HG03520 (cell line): ENCODE measurements around the gene LYPD8.

Experiments used
- ATAC-seq: cut with Tn5 transposase; IDR thresholded peaks from one replicate; pipeline ENCODE4 v1.9.1; 2021; ENCODE audit warnings: mild to moderate bottlenecking, moderate library complexity; ENCODE audit not compliant: unreplicated experiment

Gene LYPD8

DNA sequence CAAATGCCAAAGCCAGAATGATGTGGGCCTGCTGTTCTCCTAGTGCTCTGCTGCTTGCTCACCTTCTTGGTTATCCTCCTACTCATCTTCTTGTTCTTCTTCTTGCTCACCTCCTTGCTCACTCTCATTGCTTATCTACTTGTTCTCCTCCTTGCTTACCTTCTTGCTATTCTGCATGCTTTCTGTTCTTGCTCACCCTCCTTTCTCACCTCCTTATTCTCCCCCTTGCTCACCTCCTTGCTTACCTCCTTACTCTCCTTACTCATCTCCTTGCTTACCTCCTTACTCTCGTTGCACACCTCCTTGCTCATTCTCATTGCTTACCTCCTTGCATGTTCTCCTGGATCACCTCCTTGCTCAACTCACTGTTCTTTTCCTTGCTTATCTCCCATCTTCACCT, 52.8 kb downstream of the LYPD8 start, which contains the start of gene OR14I1:
Gene OR14I1 (minus strand): TSS at position 53 of the 400 bp plus-strand sequence.
- no peak for ATAC-seq

GRCh38 chr1:248699099-248699498, 56.5 kb downstream of the LYPD8 start:
- ATAC-seq: no peak

GRCh38 chr1:248697907-248698306, 57.7 kb downstream of the LYPD8 start:
- no peak for ATAC-seq

GRCh38 chr1:248696774-248697173, 58.8 kb downstream of the LYPD8 start:
- ATAC-seq: no peak

- ATAC-seq: no peak
These were observed 59.3 kb downstream of the LYPD8 start for GRCh38 chr1:248696261-248696660.

- ATAC-seq: no peak
These were observed 60.0 kb downstream of the LYPD8 start for GRCh38 chr1:248695451-248696132.

GRCh38 chr1:248691567-248692155, 63.9 kb downstream of the LYPD8 start:
- ATAC-seq: no peak
